Hepatic stellate cell (primary cell): ENCODE results near the gene HAUS5.

ENCODE experiments used
- DNase-seq: peaks from one replicate; pipeline ENCODE4 v3.0.0; 2011; ENCODE audit warnings: low spot score

The HAUS5 gene

GRCh38 chr19:35608251-35608650 lies 4.3 kb upstream of the HAUS5 start:
- DNase-seq, result no peak

- DNase-seq, result no peak
Measured at GRCh38 chr19:35609851-35610353, 2.6 kb upstream of the HAUS5 start.

GRCh38 chr19:35612224-35612558 lies 344 bp upstream of the HAUS5 start:
- no peak for DNase-seq

GRCh38 chr19:35613574-35613973 lies 1.0 kb downstream of the HAUS5 start:
- no peak for DNase-seq

DNA sequence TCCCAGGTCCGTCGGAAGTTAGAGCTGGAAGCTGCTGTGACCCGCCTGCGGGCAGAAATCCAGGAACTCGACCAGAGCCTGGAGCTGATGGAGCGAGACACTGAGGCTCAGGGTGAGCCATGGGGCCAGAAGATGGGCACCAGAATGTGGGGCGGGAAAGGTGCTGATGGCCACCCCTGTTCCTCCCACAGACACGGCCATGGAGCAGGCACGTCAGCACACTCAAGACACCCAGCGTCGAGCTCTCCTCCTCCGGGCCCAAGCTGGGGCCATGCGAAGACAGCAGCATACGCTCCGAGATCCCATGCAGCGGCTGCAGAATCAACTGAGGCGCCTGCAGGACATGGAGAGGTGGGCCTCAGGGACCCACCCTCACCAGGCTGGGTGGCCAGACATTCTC lies 2.5 kb downstream of the HAUS5 start:
- no peak for DNase-seq

DNA sequence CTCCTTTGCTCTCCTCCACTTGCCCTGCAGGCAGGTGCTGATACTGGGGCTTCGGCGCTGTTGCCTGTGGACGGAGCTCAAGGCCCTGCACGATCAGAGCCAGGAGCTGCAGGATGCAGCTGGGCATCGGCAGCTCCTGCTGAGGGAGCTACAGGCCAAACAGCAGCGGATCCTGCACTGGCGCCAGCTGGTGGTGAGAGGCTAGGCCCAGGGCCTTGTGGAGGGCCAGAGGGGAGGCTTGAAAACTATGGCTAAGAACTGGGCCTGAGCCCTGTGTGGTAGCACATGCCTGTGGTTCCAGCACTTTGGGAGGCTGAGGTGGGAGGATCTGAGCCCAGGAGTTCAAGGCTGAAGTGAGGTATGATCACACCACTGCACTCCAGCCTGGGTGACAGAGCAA lies 6.3 kb downstream of the HAUS5 start:
- DNase-seq, result no peak

GRCh38 chr19:35619290-35619923 lies 6.9 kb downstream of the HAUS5 start:
- DNase-seq, result no peak

GRCh38 chr19:35620001-35620400 lies 7.5 kb downstream of the HAUS5 start:
- DNase-seq, result no peak

- no peak for DNase-seq
Measured at GRCh38 chr19:35621708-35622107, 9.2 kb downstream of the HAUS5 start.

DNA sequence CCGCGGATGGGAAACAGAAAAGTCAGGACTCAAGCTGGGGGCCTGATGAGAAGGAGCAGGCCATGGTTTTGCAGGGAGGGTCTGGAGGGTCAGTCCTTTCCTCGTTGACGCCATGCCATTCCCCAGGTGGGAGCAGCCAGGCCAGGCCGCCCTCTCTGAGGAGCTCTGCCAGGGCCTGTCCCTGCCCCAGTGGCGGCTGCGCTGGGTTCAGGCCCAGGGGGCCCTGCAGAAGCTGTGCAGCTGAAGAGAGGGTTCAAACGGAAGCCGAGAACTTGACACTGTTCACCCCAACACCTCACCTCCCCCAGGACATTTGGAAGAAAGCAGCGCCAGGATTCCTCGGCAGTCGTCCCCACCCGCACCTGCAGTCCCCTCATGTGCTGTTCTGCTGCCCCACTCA lies 10.2 kb downstream of the HAUS5 start:
- no peak for DNase-seq

DNA sequence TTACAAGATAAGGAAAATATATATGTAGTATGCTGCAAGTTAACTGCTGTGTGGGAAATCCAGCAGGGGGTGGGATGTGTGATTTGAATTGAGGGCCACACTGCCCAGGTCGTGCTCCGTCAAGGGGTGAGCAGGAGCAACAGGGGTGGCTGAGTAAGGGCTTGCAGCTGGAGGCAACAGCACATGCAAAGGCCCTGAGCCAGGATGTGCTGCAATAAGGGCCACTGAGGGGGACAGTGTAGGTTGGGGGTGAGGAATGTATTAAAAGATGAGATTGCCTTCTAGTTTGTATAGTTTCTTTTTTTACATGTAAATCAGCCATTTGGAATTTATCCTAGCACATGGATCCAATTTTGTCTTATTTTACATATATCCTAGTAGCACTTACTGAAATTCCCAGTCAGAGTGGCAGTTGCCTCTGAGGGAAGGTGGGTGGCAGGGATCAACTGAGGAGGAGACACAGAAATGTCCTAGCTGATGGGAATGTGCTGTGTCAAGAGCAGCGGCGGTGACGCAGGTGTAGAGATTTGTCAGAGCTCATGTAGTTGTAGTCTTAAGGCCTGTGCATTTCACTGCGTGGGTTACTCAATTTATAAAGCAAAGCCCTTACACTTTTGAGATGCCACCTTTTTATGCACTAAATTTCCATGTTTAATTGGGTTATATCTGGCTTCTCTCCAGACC lies 10.9 kb downstream of the HAUS5 start:
- DNase-seq, result no peak

DNA sequence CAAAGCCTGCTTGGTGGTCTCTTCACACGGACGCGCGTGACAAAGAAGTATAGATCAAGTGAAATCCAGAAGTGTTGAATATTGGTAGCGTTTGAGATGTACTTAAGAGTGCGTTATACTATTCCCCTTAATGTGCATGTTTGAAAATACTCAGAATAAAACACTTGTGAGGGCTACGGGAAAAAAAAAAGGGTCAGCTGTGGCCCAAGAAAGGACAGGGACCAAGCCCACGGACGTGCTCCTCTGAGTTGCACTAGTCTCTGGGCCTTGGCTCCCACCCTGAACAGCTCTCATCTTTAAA lies 15.7 kb downstream of the HAUS5 start:
- no peak for DNase-seq

- peak; percentile 99 for DNase-seq
Measured at GRCh38 chr19:35628565-35629331, 16.2 kb downstream of the HAUS5 start, which contains the start of gene RBM42. RBM42 (plus strand) TSS chr19:35629036; CDS start chr19:35629154, 118 bp downstream.

- no peak for DNase-seq
Measured at GRCh38 chr19:35629332-35629633, 16.7 kb downstream of the HAUS5 start.

GRCh38 chr19:35633727-35634440 lies 21.3 kb downstream of the HAUS5 start:
- no peak for DNase-seq

GRCh38 chr19:35636651-35637050 lies 24.1 kb downstream of the HAUS5 start:
- DNase-seq, result no peak

DNA sequence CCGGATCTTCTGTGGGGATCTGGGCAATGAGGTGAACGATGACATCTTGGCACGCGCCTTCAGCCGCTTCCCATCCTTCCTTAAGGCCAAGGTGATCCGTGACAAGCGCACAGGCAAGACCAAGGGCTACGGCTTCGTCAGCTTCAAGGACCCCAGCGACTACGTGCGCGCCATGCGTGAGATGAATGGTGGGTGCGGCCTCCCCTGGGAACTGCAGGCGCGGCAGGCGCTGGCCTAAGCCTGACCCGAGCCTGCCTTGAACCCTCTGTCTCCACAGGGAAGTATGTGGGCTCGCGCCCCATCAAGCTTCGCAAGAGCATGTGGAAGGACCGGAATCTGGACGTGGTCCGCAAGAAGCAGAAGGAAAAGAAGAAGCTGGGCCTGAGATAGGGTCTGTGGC lies 24.6 kb downstream of the HAUS5 start:
- no peak for DNase-seq

- no peak for DNase-seq
Measured at GRCh38 chr19:35639321-35639639, 26.7 kb downstream of the HAUS5 start.

- DNase-seq, result no peak
Measured at GRCh38 chr19:35639863-35640262, 27.3 kb downstream of the HAUS5 start.

DNA sequence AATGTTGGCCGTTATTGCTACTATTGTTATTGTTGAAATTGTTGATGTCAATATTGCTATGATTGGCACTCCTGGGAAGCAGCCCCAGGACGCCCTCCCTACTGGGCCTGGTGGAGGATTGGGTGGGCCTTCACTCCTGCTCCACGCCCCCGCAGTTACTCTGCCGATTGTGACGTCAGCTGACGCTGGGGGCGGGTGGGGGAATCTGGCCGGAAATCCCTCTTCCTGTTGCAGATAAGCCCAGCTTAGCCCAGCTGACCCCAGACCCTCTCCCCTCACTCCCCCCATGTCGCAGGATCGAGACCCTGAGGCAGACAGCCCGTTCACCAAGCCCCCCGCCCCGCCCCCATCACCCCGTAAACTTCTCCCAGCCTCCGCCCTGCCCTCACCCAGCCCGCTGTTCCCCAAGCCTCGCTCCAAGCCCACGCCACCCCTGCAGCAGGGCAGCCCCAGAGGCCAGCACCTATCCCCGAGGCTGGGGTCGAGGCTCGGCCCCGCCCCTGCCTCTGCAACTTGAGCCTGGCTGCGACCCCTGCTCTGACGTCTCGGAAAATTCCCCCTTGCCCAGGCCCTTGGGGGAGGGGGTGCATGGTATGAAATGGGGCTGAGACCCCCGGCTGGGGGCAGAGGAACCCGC lies 29.1 kb downstream of the HAUS5 start, which contains the start of gene ETV2:
Gene ETV2, plus strand, starts transcription at position 231 of the 637 bp plus-strand sequence. CDS start 716 bp downstream, outside the sequence.
- DNase-seq, result peak; percentile 32

GRCh38 chr19:35642312-35642711 lies 29.8 kb downstream of the HAUS5 start:
- no peak for DNase-seq

DNA sequence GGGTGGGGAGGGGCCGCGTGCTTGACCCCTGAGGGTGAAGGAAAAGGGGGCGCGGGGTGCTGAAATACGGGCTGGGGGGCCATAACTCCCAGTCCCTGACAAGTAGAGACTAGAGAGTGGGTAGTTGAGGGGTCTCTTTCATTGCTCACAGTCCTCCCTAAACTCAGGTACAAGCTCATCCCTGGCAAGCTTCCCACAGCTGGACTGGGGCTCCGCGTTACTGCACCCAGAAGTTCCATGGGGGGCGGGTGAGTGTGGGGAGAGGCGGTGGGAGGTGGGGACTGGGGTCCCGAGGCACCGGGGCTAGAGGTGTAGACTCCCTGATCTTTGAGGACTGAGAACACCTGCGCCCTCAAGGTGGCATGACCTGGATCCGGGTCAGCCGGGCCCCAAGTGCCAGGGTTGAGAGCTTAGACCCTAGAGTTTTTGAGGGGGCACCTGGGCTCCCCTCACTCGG lies 30.3 kb downstream of the HAUS5 start:
- no peak for DNase-seq
